NCI-H748 treated with DMSO at 0.1 percent for 48 hours (cell line): ENCODE data around the gene GIPR.
"Not testable (repeated sequence)": the region's sequence is repeated elsewhere in the genome, so short reads cannot be mapped to it uniquely, and the experiment has no call there.

ENCODE experiments used
- DNase-seq: peaks from one replicate; lab custom pipeline; 2025; lab: John Stamatoyannopoulos, UW

The GIPR gene

GRCh38 chr19:45667620-45668341, at the start of gene GIPR:
Gene GIPR, plus strand, starts transcription at chr19:45668221. Its CDS starts 1,300 bp downstream, at chr19:45669521.
- DNase-seq = peak; percentile 43

DNA sequence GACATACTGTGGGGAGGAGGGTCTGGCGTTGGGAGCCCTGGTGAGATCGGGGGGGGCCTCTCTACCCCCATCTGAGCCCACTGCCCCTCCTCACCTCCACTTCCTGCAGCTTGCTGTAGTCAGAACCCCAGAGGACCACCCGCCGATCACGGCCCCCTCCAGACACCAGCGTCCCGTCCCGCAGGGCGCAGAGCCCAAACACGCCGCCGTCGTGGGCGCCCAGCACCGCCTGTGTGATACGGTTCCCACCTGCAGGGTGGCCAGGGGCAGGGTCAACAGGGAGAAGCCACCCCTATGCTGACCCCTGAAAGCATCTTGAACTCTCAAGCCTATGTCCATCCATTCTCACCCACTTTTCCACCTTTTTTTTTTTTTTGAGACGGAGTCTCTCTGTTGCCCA, 46.6 kb upstream of the GIPR start:
- no peak for DNase-seq

DNA sequence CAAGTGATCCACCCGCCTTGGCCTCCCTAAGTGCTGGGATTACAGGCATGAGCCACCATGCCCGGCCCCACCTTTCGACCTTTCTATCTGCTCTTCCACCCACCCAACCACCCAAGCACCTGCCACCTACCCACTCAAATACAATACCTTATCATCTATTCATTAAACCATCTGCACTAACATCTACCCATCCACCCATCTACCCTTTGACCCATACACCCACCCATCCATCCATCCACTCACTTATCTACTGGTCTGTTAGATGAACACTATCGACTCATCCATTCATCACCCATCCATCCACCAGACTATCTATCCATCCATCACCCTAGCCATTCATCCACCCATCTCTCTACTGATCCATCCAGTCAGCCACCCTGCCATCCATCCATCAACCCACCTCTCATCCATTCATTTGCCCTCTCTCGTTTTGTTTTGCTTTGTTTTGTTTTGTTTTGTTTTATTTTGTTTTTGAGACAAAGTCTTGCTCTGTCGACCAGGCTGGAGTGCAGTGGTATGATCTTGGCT, 46.0 kb upstream of the GIPR start:
- no peak for DNase-seq

DNA sequence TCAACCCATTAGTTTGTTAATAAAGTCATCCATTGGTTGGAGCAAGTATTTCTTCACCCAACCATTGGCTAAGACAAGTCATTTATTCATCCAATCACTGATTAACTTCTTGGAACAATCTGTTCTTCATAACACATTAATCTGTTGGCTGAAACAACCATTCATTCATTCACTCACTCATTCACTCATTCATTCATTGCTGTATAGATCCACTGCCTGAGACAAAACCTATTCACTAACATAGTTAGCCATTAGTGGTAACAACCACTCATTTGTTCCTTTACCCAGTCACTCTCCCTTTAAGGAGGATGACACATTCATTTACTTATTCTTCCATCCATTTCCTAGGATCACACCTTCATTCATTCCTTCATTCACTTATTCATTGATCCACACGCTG, 44.0 kb upstream of the GIPR start:
- DNase-seq = no peak

- DNase-seq = not testable (repeated sequence)
Observed at GRCh38 chr19:45628219-45628618, 39.8 kb upstream of the GIPR start.

GRCh38 chr19:45629704-45630103, 38.3 kb upstream of the GIPR start:
- DNase-seq = no peak

- no peak for DNase-seq
Observed at GRCh38 chr19:45630463-45630862, 37.6 kb upstream of the GIPR start.

DNA sequence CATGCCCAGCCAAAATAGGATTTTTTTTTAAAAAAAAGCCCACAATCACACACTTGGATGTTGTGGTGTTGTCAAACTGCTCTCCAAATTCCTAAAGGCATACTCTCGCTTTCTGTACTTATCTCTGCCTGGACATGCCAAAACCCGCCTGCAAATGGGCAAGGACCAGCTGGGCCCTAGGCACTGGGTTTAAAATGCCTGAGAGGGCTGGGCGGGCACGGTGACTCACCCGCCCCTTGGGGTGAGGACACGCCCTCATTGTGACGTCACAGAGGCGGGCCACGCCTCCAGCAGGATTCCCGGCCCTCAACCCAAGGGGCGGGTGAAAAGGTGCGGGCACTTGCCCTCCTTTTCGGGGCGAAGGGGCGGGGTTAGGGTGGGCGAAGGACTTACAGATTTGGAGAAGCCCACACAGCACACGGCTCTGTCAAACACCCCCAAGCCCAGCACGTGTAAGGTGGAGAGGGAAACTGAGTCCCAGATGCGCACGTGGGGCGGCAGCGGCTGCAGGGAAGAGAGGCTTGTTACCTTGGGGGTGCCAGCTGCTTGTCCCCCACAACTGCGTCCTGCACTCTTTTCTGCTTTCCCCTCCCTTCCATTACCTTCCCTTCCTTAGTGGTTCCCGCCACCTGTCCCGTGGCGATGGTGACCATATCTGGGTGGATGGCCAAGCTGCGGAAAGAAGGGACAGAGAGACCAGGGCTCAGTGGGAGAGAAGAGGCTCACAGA, 35.4 kb upstream of the GIPR start:
- DNase-seq = no peak

DNA sequence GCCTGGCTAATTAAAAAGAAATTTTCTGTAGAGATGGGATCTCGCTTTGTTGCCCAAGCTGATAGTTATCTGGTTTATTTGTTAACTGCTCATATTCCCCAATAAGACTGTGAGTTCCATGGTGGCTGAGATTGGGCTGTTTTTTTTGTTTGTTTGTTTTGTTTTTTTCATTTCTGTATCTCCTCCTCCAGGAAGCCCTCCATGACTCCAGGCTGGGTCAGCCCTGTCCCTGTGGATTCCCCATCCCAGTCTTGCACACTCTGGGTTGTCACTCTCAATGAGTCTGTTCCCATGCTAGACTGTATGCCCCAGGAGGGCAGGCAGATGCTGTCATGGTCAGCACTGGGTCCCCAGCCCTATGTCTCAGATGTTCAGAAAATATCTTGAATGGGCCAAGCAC, 31.7 kb upstream of the GIPR start:
- DNase-seq = no peak

- DNase-seq = no peak
Observed at GRCh38 chr19:45636902-45637301, 31.1 kb upstream of the GIPR start.

- DNase-seq = no peak
Observed at GRCh38 chr19:45637890-45638667, 29.9 kb upstream of the GIPR start.

DNA sequence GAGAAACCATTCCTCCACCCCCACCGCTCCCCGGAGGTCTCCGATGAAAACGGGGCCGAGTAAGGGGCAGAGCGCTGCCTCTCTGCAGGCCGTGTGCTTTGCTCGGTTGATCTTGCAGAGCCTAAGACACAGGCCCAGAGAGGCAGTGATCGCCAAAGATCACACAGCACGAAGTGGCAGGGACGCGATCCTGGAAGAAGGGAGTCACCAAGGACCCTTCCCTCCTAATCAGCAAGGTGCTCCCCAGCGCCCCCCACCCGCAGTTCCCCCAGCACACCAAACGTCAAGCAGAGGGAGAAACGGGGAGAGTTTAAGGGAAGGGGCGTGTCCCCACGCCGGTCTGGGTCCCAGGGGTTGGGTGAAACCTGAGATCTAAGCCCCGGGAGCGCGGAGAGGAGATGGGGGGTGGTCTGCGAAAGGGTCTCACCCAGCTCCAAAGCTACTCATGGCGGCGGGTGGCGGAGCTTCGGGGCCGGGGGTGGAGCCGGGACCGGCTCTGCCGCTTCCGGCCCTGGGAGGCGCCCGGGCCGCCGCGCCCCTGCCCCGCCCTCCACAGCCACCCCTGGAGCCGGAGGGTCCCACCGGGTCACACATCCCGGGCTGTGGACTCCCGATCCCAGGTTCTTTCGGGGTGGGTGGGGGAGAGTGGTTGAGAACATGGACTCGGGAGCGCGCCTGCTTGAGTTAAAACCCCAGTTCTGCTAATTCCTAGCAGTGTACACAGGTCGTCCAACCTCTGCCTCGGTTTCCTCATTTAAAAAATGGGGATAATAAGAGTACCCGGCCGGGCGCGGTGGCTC, 28.9 kb upstream of the GIPR start, which contains the start of gene EML2:
TSS of gene EML2 (minus strand) at position 468 of the 800 bp plus-strand sequence. CDS start at position 447, 21 bp downstream.
- peak; percentile 40 for DNase-seq

GRCh38 chr19:45640849-45641273, 27.2 kb upstream of the GIPR start:
- peak; percentile 69 for DNase-seq

GRCh38 chr19:45641274-45642105, 26.5 kb upstream of the GIPR start:
- DNase-seq = peak; percentile 98

DNA sequence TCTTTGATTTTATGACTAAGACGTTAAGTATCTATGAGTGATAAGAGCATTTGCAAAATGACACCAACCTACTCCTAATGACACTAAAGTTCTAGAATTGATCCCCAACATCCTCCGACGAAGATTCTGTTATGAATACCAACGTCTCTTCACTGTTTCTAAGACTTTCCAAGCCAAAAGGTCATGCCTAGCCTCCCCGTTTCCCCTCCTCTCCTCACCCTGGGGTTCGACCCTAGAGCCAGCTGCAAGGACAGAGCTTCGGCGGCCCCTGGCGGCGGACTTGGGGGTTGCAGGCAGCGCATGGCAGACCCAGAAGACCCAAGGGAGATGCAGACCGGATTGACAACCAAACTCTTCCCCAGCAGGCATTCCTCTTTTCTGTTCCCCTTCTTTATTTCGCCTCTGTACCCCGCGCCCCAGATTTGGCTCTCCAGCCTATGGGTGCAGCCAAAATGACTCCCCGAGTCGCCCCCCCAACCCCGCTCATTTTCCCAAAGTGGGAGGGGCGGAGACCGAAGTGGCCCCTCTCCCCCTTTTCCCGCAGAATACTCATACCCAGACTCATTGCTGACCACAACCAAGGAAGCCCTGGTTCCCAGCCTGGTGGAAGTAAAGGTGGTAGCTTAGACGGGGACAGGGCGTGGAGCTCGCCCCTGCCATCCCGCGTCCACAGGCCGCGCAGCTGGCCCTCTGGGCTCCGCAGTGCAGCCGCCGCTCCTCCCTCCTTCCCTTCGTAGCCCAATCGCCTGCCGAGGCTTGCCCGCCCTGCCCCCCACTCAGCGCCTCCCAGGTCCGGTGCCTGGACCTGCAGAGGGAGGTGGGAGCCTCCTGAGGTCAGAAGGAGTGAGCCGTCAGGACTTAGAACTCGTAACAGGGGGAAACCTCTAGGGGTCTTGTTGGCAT, 24.7 kb upstream of the GIPR start:
- peak; percentile 77 for DNase-seq

DNA sequence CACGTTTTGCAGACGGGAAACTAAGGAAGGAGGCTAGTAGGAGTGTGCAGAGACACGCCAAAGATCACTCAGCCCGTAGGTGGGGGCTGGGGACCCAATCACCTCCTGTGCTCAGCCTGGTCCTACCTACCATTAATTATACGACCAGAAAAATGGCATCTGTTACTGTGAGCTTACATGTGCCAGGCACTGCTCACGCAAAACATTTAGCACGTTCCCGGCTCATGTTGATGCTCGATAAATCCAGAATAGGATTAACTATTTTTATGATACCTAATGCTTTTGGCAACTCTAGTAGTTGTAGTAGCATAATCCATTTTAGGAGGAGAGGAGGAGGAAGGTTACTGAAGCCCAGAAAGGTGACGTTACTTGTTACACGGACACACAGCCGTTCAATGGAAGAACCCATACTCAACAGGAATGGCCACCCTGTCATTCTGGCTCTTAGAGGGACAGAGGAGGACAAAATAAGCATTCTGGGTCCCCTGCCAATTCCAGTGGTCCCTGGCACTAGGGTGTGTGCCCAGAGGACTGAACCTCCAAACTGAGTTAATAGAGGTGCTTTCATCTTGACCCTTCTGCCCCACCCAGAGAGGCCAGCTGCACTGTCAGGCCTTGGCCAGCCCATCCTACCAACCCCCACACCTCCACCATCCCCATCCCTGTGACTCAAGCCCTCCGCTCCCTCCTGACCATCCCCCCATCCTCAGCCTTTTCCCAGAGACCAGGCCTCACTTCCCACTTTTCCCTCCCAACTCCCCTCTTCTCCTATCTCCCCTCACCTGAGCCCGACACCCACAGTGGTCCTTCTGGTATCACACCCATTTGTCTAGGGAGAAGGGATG, 23.9 kb upstream of the GIPR start:
- no peak for DNase-seq

- DNase-seq = no peak
Observed at GRCh38 chr19:45645068-45645630, 22.9 kb upstream of the GIPR start.

GRCh38 chr19:45645631-45646344, 22.2 kb upstream of the GIPR start:
- DNase-seq = peak; percentile 81
